ENCODE data around the gene FAM76B.

DNA sequence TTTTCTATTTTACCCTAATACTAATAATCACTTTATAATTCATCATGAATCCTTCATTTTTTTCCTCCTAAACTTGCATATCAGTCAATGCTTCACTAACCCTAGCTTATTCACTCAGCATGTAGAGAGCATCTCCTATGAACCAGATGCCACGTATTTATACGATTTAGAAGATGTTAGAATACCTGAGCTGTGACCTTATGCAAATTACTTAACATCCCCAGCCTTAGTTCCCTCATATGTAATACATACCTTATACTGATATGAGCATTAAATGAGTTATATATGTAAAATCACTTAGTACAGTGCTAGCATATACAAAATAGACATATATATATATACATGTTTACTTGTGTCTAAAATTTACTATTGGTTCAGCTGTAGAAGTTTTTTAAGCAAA, 9.0 kb downstream of the FAM76B start:
- TF ChIP-seq, protein P1, sequence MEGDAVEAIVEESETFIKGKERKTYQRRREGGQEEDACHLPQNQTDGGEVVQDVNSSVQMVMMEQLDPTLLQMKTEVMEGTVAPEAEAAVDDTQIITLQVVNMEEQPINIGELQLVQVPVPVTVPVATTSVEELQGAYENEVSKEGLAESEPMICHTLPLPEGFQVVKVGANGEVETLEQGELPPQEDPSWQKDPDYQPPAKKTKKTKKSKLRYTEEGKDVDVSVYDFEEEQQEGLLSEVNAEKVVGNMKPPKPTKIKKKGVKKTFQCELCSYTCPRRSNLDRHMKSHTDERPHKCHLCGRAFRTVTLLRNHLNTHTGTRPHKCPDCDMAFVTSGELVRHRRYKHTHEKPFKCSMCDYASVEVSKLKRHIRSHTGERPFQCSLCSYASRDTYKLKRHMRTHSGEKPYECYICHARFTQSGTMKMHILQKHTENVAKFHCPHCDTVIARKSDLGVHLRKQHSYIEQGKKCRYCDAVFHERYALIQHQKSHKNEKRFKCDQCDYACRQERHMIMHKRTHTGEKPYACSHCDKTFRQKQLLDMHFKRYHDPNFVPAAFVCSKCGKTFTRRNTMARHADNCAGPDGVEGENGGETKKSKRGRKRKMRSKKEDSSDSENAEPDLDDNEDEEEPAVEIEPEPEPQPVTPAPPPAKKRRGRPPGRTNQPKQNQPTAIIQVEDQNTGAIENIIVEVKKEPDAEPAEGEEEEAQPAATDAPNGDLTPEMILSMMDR (IDR thresholded peaks at IDR 0.05 in 4 of 5, conservative IDR thresholded peaks at IDR 0.05 in 1 of 5) = no peak
- TF ChIP-seq POLR2A (IDR thresholded peaks at IDR 0.05) = no peak

Data from gastrocnemius medialis (tissue), 4 donors.